ENCODE data around the gene GGT7.
"Not testable (repeated sequence)": the region's sequence is repeated elsewhere in the genome, so short reads cannot be mapped to it uniquely, and the experiment has no call there.

GGT7 gene
- 1.1 to 6.9 (median 3.8) reads per million in 18 experiments for total RNA-seq

DNA sequence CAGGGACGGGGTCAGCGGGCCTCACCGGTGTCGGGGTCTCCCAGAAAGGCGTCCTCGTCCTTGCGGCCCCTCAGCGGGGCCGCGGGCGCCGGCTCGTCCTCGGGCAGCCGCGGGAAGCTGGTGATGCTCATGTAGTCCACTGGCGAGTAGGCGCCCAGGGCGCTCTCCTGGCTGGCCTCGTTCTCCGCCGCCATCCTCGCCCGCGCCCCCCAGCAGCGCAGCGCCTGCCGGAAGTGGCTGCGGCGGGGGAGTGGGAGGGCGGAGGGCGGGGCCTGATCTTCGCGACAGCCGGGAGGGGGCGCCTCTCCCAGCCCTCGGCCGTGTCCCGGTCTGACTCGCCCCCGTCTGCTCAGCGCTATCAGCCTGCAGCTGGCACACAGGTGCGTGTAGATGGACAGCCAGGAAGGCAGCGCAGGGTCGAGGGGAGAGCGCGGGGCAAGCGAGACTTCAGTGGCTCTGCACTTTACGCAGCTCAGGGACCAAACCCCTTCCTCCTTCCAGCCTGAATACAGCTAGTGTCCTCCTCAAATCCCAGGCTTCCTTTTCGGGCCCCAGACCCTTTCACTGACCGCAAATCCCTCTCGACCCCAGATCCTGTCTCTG is at the start of gene GGT7:
TSS of gene GGT7 (minus strand) at position 235 of the 603 bp plus-strand sequence. CDS start at position 194, 41 bp downstream.
- peak; percentile 60 to 76 for DNase-seq

- no peak for DNase-seq
These were observed 48.8 kb upstream of the GGT7 start for GRCh38 chr20:34921436-34921835.

GRCh38 chr20:34920055-34920454 is 47.4 kb upstream of the GGT7 start:
- no peak for DNase-seq

- DNase-seq, result no peak
These were observed 44.2 kb upstream of the GGT7 start for GRCh38 chr20:34916774-34917354.

DNA sequence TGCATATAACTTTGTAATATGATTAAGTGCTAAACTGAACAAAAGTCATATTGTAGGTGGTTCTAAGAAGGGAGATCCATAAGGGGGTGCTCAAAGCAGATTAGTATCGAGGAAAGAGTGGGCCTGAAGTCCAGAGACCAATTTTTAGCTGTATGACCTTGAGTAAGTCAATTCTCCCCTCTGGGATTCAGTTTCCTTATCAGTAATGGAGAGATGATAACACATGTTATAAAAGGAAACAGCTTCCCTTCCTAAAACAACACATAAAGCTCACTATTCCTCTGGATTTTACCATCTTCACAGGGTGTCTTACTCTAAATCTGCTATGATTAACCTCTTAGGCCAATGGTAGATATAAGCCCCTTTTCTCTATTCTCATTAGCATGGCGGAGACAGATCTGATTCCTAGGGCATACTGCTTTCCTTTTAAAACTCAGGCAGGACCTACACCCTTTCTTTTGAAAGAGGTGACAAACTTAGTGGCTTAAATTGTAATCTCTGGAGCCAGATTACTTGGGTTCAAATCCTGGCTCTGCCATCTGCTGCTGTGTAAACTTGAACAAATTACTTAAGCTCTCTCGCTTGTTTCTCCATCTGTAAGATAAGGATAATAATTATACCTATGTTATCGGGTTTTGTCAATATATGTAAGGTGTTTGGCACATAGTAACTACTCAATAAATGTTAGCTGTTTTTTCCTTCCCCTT is 43.2 kb upstream of the GGT7 start:
- DNase-seq, result no peak

DNA sequence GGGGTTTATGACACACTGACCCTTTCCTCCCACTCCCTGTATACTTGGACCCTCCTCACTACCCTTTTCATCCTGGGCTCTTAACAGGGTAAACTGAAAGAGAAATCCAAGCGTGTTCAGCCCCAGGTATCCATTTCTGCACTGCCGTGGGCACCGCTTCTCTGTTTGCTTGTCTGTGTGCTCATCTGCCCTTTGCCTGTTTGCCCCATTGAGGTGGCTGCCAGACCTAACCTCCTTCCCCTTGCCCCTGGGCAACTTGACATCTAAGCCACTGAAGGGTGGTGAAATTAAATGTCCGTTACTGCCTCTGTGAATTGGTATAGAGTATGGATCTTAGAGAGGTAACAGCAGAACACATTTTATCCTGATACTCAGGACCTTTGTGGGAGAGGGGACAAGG is 42.5 kb upstream of the GGT7 start:
- DNase-seq, result no peak

- DNase-seq, result no peak
These were observed 35.2 kb upstream of the GGT7 start for GRCh38 chr20:34907616-34908469.

GRCh38 chr20:34904202-34904621 is 31.6 kb upstream of the GGT7 start:
- DNase-seq, result peak; percentile 31 to 52

- not testable (repeated sequence) for DNase-seq
These were observed 26.1 kb upstream of the GGT7 start for GRCh38 chr20:34898731-34899130.

GRCh38 chr20:34898129-34898528 is 25.5 kb upstream of the GGT7 start:
- DNase-seq, result not testable (repeated sequence)

GRCh38 chr20:34896086-34896621 is 23.5 kb upstream of the GGT7 start:
- no peak for DNase-seq

- no peak for DNase-seq
These were observed 22.8 kb upstream of the GGT7 start for GRCh38 chr20:34895465-34895864.

- DNase-seq, result no peak
These were observed 22.1 kb upstream of the GGT7 start for GRCh38 chr20:34894723-34895122.

- no peak for DNase-seq
These were observed 20.0 kb upstream of the GGT7 start for GRCh38 chr20:34892671-34893070.

DNA sequence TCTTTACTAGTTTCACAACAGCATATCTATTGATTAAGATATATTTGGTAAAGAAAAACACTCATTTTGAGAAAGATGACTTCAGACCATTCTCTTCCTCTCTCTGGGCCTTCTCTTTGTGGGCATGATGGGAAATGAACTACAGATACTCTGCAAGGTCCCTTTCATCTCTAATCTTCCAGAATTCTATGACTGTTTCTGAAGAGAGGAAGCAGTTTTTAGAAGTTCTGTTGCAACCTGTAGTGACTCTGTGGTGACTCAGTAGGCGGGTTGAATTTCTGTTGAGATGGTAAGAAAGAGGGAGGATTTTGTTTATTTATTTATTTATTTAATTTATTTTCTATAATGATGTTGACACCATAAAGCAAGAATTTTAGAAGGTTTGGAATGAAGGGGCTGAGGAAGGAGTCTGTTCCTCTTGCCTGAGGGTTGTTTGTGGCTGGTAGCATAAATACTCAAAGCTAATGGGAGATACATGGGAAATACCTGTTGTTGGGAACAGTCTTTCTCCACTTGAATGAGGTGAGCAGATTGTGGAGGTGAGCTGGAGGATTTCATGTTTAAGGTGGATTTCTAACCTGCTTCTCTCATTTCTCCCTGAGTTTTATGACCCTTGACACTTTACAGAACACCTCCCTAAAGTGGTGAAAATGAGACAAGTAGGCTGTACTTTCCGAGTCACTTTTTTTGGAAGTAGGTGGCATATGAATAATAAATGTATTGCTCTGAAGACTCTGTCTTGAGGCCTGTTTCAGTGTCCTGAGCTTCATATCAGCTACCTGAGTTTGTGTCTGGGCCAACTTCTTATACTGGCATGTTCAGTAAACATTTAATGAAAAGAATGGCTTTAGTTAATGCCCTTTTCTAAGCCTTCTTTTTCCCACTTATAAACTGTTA is 18.8 kb upstream of the GGT7 start:
- peak; percentile 80 to 83 for DNase-seq

- no peak for DNase-seq
These were observed 15.8 kb upstream of the GGT7 start for GRCh38 chr20:34888468-34888867.

GRCh38 chr20:34887023-34887422 is 14.4 kb upstream of the GGT7 start:
- no peak for DNase-seq

DNA sequence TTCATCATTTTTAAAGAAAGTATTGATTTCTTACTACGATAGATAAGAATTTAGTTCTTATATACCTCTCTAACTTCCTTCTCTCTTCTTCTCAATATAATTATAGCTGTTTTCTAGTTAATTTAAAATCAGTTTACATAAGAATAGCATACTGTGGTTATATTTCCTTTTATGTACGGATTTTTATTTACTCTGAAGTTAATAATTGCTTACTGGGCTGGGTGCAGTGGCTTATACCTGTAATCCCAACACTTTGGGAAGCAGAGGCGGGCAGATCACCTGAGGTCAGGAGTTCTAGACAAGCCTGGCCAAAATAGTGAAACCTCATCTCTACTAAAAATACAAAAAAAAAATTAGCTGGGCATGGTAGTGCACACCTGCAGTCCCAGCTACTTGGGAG is 13.5 kb upstream of the GGT7 start:
- no peak for DNase-seq

DNA sequence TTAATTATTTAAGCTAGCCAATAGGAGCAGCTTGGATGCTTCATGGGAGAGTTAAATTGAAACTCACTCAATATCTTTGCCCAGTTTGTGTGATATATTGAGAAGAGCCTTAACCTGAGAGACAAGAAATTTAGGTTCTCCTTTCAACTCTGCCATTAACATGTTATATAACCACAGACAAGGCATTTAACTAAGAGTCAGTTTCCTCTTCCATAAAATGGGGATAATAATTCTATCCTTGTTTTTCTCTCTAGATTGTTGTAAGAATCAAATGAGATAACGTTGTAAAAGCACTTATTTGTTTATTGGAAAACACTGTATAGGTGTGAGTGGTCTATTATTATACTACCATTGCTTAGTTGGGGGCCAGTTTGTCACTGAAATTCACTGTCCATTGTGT is 11.6 kb upstream of the GGT7 start:
- no peak for DNase-seq

- DNase-seq, result no peak
These were observed 11.2 kb upstream of the GGT7 start for GRCh38 chr20:34883809-34884208.

DNA sequence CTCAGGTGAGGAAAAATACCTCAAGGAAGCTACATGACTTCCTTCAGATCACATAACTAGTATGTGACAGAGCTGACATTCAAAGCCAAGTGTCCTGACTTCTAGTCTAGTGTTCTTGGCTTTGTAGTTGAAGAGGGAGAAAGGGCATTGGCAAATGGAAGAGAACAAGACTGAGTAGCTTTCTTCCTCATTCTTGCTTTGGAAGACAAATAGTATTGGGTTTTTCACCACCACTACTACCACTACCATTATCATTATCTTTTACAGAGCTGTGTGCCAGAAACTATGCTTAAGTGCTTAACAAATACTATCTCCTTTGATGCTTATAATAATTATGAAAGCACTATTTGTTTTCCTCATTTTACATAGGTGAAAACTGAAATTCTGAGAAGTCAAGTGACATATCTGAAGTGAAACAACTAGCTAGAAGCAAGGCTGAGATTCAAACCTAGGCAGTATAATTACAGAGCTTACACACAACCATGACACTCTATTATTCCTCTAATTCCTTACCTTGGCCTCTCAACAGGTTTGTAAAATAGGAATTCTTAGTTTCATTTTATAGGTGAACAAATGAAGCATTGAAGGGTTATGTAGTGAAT is 10.5 kb upstream of the GGT7 start:
- no peak for DNase-seq
